Stimulated activated CD4-positive, alpha-beta T cell treated with anti-CD3 and anti-CD28 coated beads, Interleukin-4, amount 100 ng/mL, for 48 hours (primary cell): ENCODE measurements around the gene SERPINB13.

Experiments used
- DNase-seq, 2 donors: peaks; one replicate each; pipeline ENCODE4 v3.0.0-alpha.2; 2020; ENCODE audit warnings: low read depth in 2 of 2

The SERPINB13 gene

GRCh38 chr18:63648241-63648640 lies 61.1 kb downstream of the SERPINB13 start:
- DNase-seq, result no peak
